RWPE2 (cell line): ENCODE results near the gene NUP42.

ENCODE experiments used
- ATAC-seq: fragments of 200-7000 bp; cut with Tn5 transposase; 3 replicates; pipeline ENCODE4 v1.9.1; 2021; ENCODE audit warnings: low read depth
- DNase-seq: peaks from one replicate; pipeline ENCODE4 v3.0.0-alpha.2; 2020; ENCODE audit warnings: low spot score
- H3K27ac ChIP-seq: fragments of 450-650 bp; 2 replicates; pipeline ENCODE4 v1.5.1; 2017; ENCODE audit warnings: mild to moderate bottlenecking; ENCODE audit not compliant: poor library complexity, severe bottlenecking
- H3K27me3 ChIP-seq: fragments of 250-450 bp; sonication (Bioruptor Pico); 2 replicates; pipeline ENCODE4 v1.5.1; 2021; ENCODE audit warnings: mild to moderate bottlenecking, moderate library complexity; ENCODE audit not compliant: insufficient read depth, poor library complexity, severe bottlenecking
- H3K36me3 ChIP-seq: fragments of 250-450 bp; sonication (Bioruptor Pico); 2 replicates; pipeline ENCODE4 v1.5.1; 2020; ENCODE audit warnings: low read depth, mild to moderate bottlenecking, moderate library complexity
- H3K4me1 ChIP-seq: fragments of 250-450 bp; sonication (Bioruptor Pico); 2 replicates; pipeline ENCODE4 v1.5.1; 2021; ENCODE audit warnings: mild to moderate bottlenecking, moderate library complexity; ENCODE audit not compliant: insufficient read depth, poor library complexity, severe bottlenecking
- H3K4me3 ChIP-seq: fragments of 250-450 bp; sonication (Bioruptor Pico); 2 replicates; pipeline ENCODE4 v1.5.1; 2021; ENCODE audit warnings: mild to moderate bottlenecking, moderate library complexity; ENCODE audit not compliant: severe bottlenecking
- H3K9me3 ChIP-seq: fragments of 250-450 bp; sonication (Bioruptor Pico); 2 replicates; pipeline ENCODE4 v1.5.1; 2021; ENCODE audit warnings: mild to moderate bottlenecking, moderate library complexity; ENCODE audit not compliant: severe bottlenecking
- TF ChIP-seq, protein P1 (sequence below): fragments of 450-650 bp; IDR thresholded peaks from one replicate; pipeline ENCODE4 v1.5.1; 2017; ENCODE audit warnings: mild to moderate bottlenecking, moderate library complexity; ENCODE audit not compliant: poor library complexity, severe bottlenecking

NUP42 gene

DNA sequence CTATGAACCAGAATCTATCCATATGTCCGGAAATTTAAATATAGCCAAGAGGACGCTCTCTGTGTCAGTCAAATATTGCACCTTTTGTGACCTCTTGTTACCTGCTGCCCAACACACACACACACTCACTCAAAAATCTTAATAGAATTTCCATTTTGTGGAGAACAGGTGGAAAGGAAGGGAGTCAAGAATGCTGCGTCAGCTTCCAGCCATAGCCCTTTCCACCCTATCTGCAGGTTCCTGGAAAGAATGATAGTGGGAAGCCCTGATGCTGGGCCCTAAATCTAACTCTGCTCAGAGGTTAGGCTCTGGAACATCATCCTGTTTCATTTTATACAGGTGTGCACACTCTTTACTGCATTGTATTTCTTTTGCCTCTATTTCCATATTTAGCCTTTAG, 55.2 kb downstream of the NUP42 start:
- H3K27ac ChIP-seq: no peak overlapping the region
- no peaks in the 10 kb centered on the region for H3K27me3 ChIP-seq
- H3K9me3 ChIP-seq: no peaks in the 10 kb centered on the region
- H3K4me1 ChIP-seq: peaks cover 10% of the 10 kb centered on the region
- TF ChIP-seq, protein P1, sequence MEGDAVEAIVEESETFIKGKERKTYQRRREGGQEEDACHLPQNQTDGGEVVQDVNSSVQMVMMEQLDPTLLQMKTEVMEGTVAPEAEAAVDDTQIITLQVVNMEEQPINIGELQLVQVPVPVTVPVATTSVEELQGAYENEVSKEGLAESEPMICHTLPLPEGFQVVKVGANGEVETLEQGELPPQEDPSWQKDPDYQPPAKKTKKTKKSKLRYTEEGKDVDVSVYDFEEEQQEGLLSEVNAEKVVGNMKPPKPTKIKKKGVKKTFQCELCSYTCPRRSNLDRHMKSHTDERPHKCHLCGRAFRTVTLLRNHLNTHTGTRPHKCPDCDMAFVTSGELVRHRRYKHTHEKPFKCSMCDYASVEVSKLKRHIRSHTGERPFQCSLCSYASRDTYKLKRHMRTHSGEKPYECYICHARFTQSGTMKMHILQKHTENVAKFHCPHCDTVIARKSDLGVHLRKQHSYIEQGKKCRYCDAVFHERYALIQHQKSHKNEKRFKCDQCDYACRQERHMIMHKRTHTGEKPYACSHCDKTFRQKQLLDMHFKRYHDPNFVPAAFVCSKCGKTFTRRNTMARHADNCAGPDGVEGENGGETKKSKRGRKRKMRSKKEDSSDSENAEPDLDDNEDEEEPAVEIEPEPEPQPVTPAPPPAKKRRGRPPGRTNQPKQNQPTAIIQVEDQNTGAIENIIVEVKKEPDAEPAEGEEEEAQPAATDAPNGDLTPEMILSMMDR: no peak
- no peak overlapping the region for H3K4me3 ChIP-seq
- DNase-seq (no peak), ATAC-seq (no peak)
- H3K36me3 ChIP-seq: no peaks in the 10 kb centered on the region

DNA sequence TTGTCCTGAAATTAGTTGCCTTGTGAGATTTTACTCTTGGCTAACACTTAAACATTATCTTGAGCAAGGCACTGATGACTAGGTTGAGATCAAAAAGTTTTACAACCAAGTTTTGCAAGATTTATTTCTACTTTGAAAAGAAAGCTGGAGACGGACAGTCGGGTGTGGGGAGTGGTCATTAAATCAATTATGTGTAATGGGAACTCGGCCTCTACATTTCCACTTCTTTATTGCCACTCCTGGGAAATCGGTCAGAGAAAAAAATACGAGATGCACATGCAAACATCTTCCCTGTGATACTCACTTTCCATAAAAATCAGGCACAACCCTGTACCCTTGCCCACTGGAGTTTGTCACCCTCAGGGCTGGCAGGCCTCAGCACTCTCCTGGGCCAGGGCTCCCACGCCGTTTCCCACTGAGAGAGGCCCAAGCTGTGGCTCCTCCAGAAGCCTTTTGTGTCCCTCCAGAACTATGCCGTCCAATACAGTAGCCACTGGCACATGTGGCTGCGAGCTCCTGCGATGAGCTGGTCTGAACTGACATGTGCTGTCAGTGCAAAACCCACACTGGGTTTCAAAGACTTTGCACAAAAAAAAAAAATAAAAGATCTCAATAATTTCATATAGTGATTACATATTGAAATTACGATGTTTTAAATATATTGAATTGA, 57.3 kb downstream of the NUP42 start:
- TF ChIP-seq, protein P1: no peak
- no peaks in the 10 kb centered on the region for H3K36me3 ChIP-seq
- no peak overlapping the region for H3K27ac ChIP-seq
- ATAC-seq: no peak
- H3K4me3 ChIP-seq: no peak overlapping the region
- H3K4me1 ChIP-seq: peaks cover 10% of the 10 kb centered on the region
- no peaks in the 10 kb centered on the region for H3K27me3 ChIP-seq
- H3K9me3 ChIP-seq: no peaks in the 10 kb centered on the region
- DNase-seq: no peak

DNA sequence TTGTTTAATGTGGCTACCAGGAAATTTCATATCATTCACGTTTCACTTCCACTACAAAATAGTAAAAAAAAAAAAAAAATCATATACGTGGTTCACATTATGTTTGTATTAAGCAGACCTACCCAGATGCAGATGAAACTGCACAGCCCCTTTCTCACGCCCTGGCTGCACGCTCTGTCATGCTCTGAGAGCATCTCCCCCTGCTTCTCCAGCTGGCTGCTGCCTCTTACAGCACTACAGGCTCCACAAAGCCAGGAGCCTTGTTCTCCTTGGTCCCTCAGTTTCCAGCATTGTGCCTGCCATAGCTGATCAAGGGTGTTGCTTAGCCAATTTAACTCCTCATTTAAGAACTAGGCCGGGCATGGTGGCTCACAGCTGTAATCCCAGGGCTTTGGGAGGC, 57.9 kb downstream of the NUP42 start:
- Histone ChIP-seq H3K9me3 (no peaks in the 10 kb centered on the region), H3K27ac (no peak overlapping the region), H3K4me3 (no peak overlapping the region), H3K4me1 (peaks cover 7% of the 10 kb centered on the region), H3K27me3 (no peaks in the 10 kb centered on the region), H3K36me3 (no peaks in the 10 kb centered on the region)
- DNase-seq (no peak), ATAC-seq (no peak)
- TF ChIP-seq, protein P1: no peak

DNA sequence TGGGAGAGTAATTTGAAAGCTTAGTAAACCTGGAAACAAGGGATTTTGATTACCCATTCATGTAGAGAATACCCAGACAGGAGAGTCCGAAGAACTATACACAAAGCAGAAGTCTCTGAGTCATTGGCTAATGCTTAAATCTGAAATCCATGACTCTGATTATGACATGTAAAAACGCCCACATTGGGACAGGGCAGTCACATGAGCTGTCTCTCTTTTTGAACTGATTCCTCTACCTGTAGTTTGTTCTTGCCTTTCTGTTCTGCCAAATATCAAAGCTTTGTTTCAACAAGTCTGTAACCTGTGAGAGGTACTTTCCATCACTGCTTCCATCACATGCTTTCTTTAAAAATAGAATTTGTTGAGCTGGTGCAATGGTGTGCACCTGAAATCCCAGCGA, 60.5 kb downstream of the NUP42 start:
- Histone ChIP-seq H3K4me1 (peaks cover 4% of the 10 kb centered on the region), H3K9me3 (no peaks in the 10 kb centered on the region), H3K4me3 (no peak overlapping the region), H3K27ac (no peak overlapping the region), H3K36me3 (no peaks in the 10 kb centered on the region), H3K27me3 (no peaks in the 10 kb centered on the region)
- TF ChIP-seq, protein P1: no peak
- DNase-seq (no peak), ATAC-seq (peak; percentile 56; the same call in 1 of the 3 replicates)

DNA sequence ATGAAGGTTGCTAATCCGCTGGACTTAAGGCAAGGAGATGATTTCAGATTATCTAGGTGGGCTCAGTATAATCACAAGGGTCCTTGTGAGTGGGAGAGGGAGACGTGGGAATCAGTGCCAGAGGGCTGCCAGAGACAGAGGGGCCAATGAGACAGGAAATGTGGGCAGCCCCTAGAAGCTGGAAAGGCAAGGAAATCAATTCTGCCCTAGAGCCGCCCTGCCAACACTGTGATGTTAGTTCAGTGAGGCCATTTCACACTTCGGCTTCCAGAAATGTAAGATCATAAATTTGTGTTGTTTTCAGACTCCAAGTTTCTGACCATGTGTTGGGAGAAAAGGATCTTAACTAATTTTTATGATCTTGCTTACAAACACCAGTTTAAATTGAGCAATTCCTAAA, 61.1 kb downstream of the NUP42 start:
- TF ChIP-seq, protein P1: no peak
- Histone ChIP-seq H3K27me3 (no peaks in the 10 kb centered on the region), H3K9me3 (no peaks in the 10 kb centered on the region), H3K4me1 (peaks cover 4% of the 10 kb centered on the region), H3K4me3 (no peak overlapping the region), H3K27ac (no peak overlapping the region), H3K36me3 (no peaks in the 10 kb centered on the region)
- ATAC-seq (no peak), DNase-seq (no peak)
